Activated T-helper 2 cell treated with anti-CD3 and anti-CD28 coated beads, Interferon-gamma antibody, Interleukin-2, Interleukin-4, amounts not matched to agents 10 μg/mL and 5 μg/mL and 100 μg/mL, durations not matched to agents 14 hours and 24 hours and 36 hours (primary cell): ENCODE measurements around the gene PLEKHD1. TPM values are rescaled to one million over a fixed set of nuclear protein-coding genes. Genes with fewer than 3 reads are reported as not detected.

Source experiments
- DNase-seq: peaks from one replicate; pipeline ENCODE4 v3.0.0; 2021; ENCODE audit warnings: low spot score
- H3K27ac Mint-ChIP-seq: one replicate; pipeline ENCODE4 v1.8.0; 2021; ENCODE audit warnings: mixed read lengths
- H3K27me3 Mint-ChIP-seq: one replicate; pipeline ENCODE4 v1.8.0; 2021; ENCODE audit warnings: low read depth, mixed read lengths
- H3K36me3 Mint-ChIP-seq: one replicate; pipeline ENCODE4 v1.8.0; 2021; ENCODE audit warnings: low read depth, mixed read lengths
- H3K4me1 Mint-ChIP-seq: one replicate; pipeline ENCODE4 v1.8.0; 2021; ENCODE audit warnings: low read depth, mixed read lengths
- H3K4me3 Mint-ChIP-seq: one replicate; pipeline ENCODE4 v1.8.0; 2021; ENCODE audit warnings: low read depth, mild to moderate bottlenecking, moderate library complexity, mixed read lengths
- H3K9me3 Mint-ChIP-seq: one replicate; pipeline ENCODE4 v1.8.0; 2021; ENCODE audit warnings: mixed read lengths
- intact Hi-C: fragments of 100-400 bp; cut with micrococcal nuclease; formaldehyde crosslinking; loops from one replicate; pipeline ENCODE4 v1.15.1; 2023
- total RNA-seq: library from RNA; stranded (reverse); gene quantifications from 2 replicates; pipeline ENCODE4 v1.2.3, GENCODE V29; 2022

The PLEKHD1 gene
- total RNA-seq, 1 donor from 2014 or later: 0.09 TPM

DNA sequence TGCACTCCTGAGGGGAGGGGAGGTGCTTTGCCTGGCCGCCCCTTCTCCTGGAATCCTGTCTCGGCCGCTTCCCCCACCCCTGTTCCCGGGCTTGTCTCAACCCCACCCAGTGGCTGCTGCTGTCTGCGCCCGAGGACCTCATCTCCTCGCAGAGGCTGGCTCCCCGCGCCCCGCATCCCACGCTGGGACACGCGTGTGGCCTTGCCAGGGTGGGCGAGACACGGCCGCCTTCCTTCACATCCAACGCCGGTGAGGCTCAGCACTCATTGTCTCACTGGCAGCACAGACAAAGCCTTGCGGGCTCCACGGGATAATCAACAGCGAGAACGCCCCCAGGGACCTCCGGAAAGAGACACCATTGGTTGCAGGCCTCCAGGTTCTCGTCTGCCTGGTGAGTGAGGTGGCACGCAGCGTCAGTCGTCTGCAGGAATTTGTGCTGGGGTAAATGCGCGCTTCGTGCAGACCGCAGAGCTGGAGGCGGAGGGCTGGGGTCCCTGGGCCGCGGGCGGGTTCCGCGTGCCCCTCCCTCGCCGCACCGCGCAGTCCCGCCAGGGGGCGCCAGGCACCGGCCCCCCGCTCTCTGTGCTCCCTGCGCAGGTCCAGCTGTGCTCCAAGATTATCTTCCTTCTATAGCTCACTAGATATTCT, 63.3 kb downstream of the PLEKHD1 start:
- Mint-ChIP-seq H3K27me3 (peaks cover 26% of the 10 kb centered on the region), H3K4me3 (no peak overlapping the region), H3K27ac (no peak overlapping the region), H3K36me3 (no peaks in the 10 kb centered on the region), H3K4me1 (peaks cover 13% of the 10 kb centered on the region), H3K9me3 (no peaks in the 10 kb centered on the region)
- intact Hi-C loops: no loop called here
- no peak for DNase-seq

GRCh38 chr14:69548566-69548965, 64.0 kb downstream of the PLEKHD1 start:
- Mint-ChIP-seq H3K27ac (no peak overlapping the region), H3K27me3 (peaks cover 25% of the 10 kb centered on the region)

DNA sequence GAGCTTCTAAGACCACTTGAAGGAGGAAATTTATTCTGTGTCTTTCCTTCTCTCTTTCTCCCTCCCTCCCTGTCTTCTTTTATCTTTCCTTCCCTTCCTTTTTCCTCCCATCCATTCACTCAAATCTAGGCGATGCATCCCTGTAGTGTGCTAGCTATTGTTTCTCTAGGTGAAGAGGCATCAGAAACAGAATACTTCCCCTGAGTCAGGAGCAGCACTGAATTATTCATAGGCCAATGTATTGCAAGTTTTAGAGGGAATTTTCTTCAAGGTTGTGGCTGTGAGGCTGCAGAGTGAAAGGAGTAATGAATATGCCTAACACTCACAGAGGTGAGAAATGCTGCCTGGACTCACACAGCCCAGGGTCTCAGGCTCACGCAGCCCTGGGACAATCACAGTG, 67.0 kb downstream of the PLEKHD1 start:
- DNase-seq: no peak
- H3K9me3 Mint-ChIP-seq: no peaks in the 10 kb centered on the region
- intact Hi-C loops: no loop called here
- H3K4me3 Mint-ChIP-seq: no peak overlapping the region
- peaks cover 2% of the 10 kb centered on the region for H3K4me1 Mint-ChIP-seq
- H3K27me3 Mint-ChIP-seq: peaks cover 12% of the 10 kb centered on the region
- H3K27ac Mint-ChIP-seq: no peak overlapping the region
- no peaks in the 10 kb centered on the region for H3K36me3 Mint-ChIP-seq

More at GRCh38 chr14:69548566-69548965, 64.0 kb downstream of the PLEKHD1 start:
- no peak overlapping the region for H3K4me3 Mint-ChIP-seq
- no peaks in the 10 kb centered on the region for H3K9me3 Mint-ChIP-seq
- intact Hi-C loops: no loop called here
- peaks cover 10% of the 10 kb centered on the region for H3K4me1 Mint-ChIP-seq
- no peaks in the 10 kb centered on the region for H3K36me3 Mint-ChIP-seq
- DNase-seq: no peak

DNA sequence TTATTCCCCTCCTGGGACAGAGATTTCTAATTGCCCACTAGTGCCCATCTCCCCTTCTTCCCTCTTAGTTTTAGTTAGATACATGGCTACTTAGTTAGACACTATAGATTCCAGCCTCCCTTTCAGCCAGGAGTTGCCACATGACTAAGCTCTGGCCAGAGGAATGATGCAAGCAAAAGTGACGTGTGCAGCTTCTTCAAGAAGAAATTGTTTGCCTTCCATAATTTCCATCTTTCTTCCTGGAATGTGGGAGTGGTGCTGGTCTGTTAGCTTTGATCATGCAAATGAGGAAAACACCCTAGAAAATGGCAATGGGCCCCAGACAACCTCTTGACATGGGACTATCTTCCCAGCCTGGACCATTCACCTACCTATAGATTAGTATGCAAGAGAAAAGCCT, 68.7 kb downstream of the PLEKHD1 start:
- intact Hi-C loops: no loop called here
- H3K36me3 Mint-ChIP-seq: no peaks in the 10 kb centered on the region
- H3K27ac Mint-ChIP-seq: no peak overlapping the region
- H3K9me3 Mint-ChIP-seq: no peaks in the 10 kb centered on the region
- DNase-seq: no peak
- no peaks in the 10 kb centered on the region for H3K4me1 Mint-ChIP-seq
- H3K4me3 Mint-ChIP-seq: no peak overlapping the region
- peaks cover 8% of the 10 kb centered on the region for H3K27me3 Mint-ChIP-seq

- Mint-ChIP-seq H3K9me3 (no peaks in the 10 kb centered on the region), H3K27me3 (peaks cover 13% of the 10 kb centered on the region), H3K4me1 (no peaks in the 10 kb centered on the region), H3K27ac (no peak overlapping the region), H3K4me3 (no peak overlapping the region), H3K36me3 (no peaks in the 10 kb centered on the region)
- DNase-seq: no peak
- intact Hi-C loops: no loop called here
Observed at GRCh38 chr14:69554500-69554899, 70.0 kb downstream of the PLEKHD1 start.

GRCh38 chr14:69558774-69559173, 74.2 kb downstream of the PLEKHD1 start:
- no peaks in the 10 kb centered on the region for H3K36me3 Mint-ChIP-seq
- H3K27ac Mint-ChIP-seq: no peak overlapping the region
- no peaks in the 10 kb centered on the region for H3K9me3 Mint-ChIP-seq
- intact Hi-C loops: no loop called here
- H3K27me3 Mint-ChIP-seq: peaks cover 38% of the 10 kb centered on the region
- H3K4me1 Mint-ChIP-seq: no peaks in the 10 kb centered on the region
- H3K4me3 Mint-ChIP-seq: no peak overlapping the region
- DNase-seq: no peak

- H3K4me3 Mint-ChIP-seq: no peak overlapping the region
- no peak overlapping the region for H3K27ac Mint-ChIP-seq
- H3K9me3 Mint-ChIP-seq: no peaks in the 10 kb centered on the region
- H3K36me3 Mint-ChIP-seq: no peaks in the 10 kb centered on the region
- intact Hi-C loops: no loop called here
- H3K4me1 Mint-ChIP-seq: no peaks in the 10 kb centered on the region
- H3K27me3 Mint-ChIP-seq: peaks cover 41% of the 10 kb centered on the region
- no peak for DNase-seq
Observed at GRCh38 chr14:69559581-69560011, 75.1 kb downstream of the PLEKHD1 start.

DNA sequence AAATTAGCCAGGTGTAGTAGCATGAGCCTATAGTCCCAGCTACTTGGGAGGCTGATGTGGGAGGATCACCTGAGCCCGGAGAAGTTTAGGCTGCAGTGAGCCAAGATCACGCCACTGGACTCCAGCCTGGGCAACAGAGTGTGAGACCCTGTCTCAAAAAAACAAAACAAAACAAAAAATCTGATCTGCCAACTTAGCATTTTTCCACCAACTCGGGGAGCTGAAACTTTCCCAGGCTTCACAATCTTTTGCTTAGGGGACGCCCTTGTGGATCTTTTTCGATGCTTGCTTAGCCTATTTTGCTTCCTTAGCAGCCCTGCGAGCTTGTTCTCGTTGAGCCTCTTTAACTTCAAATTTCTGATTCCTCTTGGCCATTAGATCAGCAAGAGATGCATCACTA, 76.3 kb downstream of the PLEKHD1 start:
- H3K4me3 Mint-ChIP-seq: no peak overlapping the region
- no peak for DNase-seq
- no peak overlapping the region for H3K27ac Mint-ChIP-seq

GRCh38 chr14:69561893-69562292, 77.4 kb downstream of the PLEKHD1 start:
- Mint-ChIP-seq H3K36me3 (no peaks in the 10 kb centered on the region), H3K4me3 (no peak overlapping the region), H3K27ac (no peak overlapping the region), H3K4me1 (no peaks in the 10 kb centered on the region), H3K9me3 (no peaks in the 10 kb centered on the region), H3K27me3 (peaks cover 60% of the 10 kb centered on the region)
- DNase-seq: no peak
- intact Hi-C loops: no loop called here

More for the DNA sequence above, 76.3 kb downstream of the PLEKHD1 start:
- H3K27me3 Mint-ChIP-seq: peaks cover 51% of the 10 kb centered on the region
- no peaks in the 10 kb centered on the region for H3K4me1 Mint-ChIP-seq
- intact Hi-C loops: no loop called here
- no peaks in the 10 kb centered on the region for H3K9me3 Mint-ChIP-seq
- no peaks in the 10 kb centered on the region for H3K36me3 Mint-ChIP-seq

- H3K27ac Mint-ChIP-seq: no peak overlapping the region
- no peaks in the 10 kb centered on the region for H3K36me3 Mint-ChIP-seq
- no peak overlapping the region for H3K4me3 Mint-ChIP-seq
- no peaks in the 10 kb centered on the region for H3K4me1 Mint-ChIP-seq
- no peak for DNase-seq
- no peaks in the 10 kb centered on the region for H3K9me3 Mint-ChIP-seq
- peaks cover 72% of the 10 kb centered on the region for H3K27me3 Mint-ChIP-seq
- intact Hi-C loops: no loop called here
Observed at GRCh38 chr14:69567563-69567962, 83.0 kb downstream of the PLEKHD1 start.

- H3K36me3 Mint-ChIP-seq: no peaks in the 10 kb centered on the region
- DNase-seq: no peak
- peaks cover 72% of the 10 kb centered on the region for H3K27me3 Mint-ChIP-seq
- intact Hi-C loops: loop anchor here (5.0 to 10.0 kb wide), 2 partner anchors 33 to 95 kb away; no protein-coding TSS in a partner anchor
- H3K27ac Mint-ChIP-seq: no peak overlapping the region
- H3K9me3 Mint-ChIP-seq: no peaks in the 10 kb centered on the region
- no peak overlapping the region for H3K4me3 Mint-ChIP-seq
- H3K4me1 Mint-ChIP-seq: peaks cover 9% of the 10 kb centered on the region
Observed at GRCh38 chr14:69569859-69570258, 85.3 kb downstream of the PLEKHD1 start.

- Mint-ChIP-seq H3K4me1 (peaks cover 9% of the 10 kb centered on the region), H3K4me3 (no peak overlapping the region), H3K36me3 (no peaks in the 10 kb centered on the region), H3K27ac (no peak overlapping the region), H3K9me3 (no peaks in the 10 kb centered on the region), H3K27me3 (peaks cover 70% of the 10 kb centered on the region)
- intact Hi-C loops: loop anchor here (5.0 to 10.0 kb wide), 2 partner anchors 34 to 96 kb away; no protein-coding TSS in a partner anchor
- no peak for DNase-seq
Observed at GRCh38 chr14:69570836-69571330, 86.4 kb downstream of the PLEKHD1 start.

- peaks cover 9% of the 10 kb centered on the region for H3K4me1 Mint-ChIP-seq
- no peaks in the 10 kb centered on the region for H3K9me3 Mint-ChIP-seq
- peaks cover 69% of the 10 kb centered on the region for H3K27me3 Mint-ChIP-seq
- intact Hi-C loops: loop anchor here (5.0 to 10.0 kb wide), 2 partner anchors 34 to 97 kb away; no protein-coding TSS in a partner anchor
- H3K27ac Mint-ChIP-seq: no peak overlapping the region
- H3K4me3 Mint-ChIP-seq: no peak overlapping the region
- no peak for DNase-seq
- no peaks in the 10 kb centered on the region for H3K36me3 Mint-ChIP-seq
Observed at GRCh38 chr14:69571449-69572029, 87.0 kb downstream of the PLEKHD1 start.
